Liver (tissue), 9 donors: ENCODE measurements around the gene ANP32B. TPM values are rescaled to one million over a fixed set of nuclear protein-coding genes. Genes with fewer than 3 reads are reported as not detected.

Source experiments
- DNase-seq: peaks from one replicate; pipeline ENCODE4 v3.0.0-alpha.2; 2017; ENCODE audit warnings: low spot score
- H3K27ac ChIP-seq, 2 donors: one replicate each; pipeline ENCODE4 v1.7.0; 2013; ENCODE audit warnings: inconsistent platforms in 2 of 2, low read length in 2 of 2, control low read depth in 1 of 2, low read depth in 1 of 2, mild to moderate bottlenecking in 1 of 2
- H3K27me3 ChIP-seq, 4 donors: one replicate each; pipeline versions ENCODE4 v1.6.1 to v1.7.0; 2013; ENCODE audit warnings: low read length in 3 of 4, inconsistent platforms in 1 of 4, mild to moderate bottlenecking in 1 of 4, moderate library complexity in 1 of 4; ENCODE audit not compliant: control insufficient read depth in 4 of 4, insufficient read depth in 4 of 4
- H3K36me3 ChIP-seq, 4 donors: one replicate each; pipeline versions ENCODE4 v1.6.1 to v1.7.0; 2013; ENCODE audit warnings: low read length in 3 of 4, mild to moderate bottlenecking in 3 of 4, low read depth in 1 of 4, moderate library complexity in 1 of 4; ENCODE audit not compliant: control insufficient read depth in 4 of 4, insufficient read depth in 3 of 4
- H3K4me1 ChIP-seq, 4 donors: one replicate each; pipeline versions ENCODE4 v1.6.1 to v1.7.0; 2013; ENCODE audit warnings: low read length in 3 of 4, mild to moderate bottlenecking in 3 of 4, moderate library complexity in 1 of 4; ENCODE audit not compliant: control insufficient read depth in 4 of 4, insufficient read depth in 4 of 4
- H3K4me3 ChIP-seq, 3 donors: one replicate each; pipeline versions ENCODE4 v1.6.1 to v1.7.0; 2013; ENCODE audit warnings: low read length in 3 of 3, control low read depth in 1 of 3, low read depth in 1 of 3, mild to moderate bottlenecking in 1 of 3
- H3K9ac ChIP-seq, 2 donors: one replicate each; pipeline ENCODE4 v1.7.0; 2013; ENCODE audit warnings: low read length in 2 of 2, mild to moderate bottlenecking in 2 of 2, moderate library complexity in 2 of 2, control low read depth in 1 of 2, low read depth in 1 of 2
- H3K9me3 ChIP-seq, 4 donors: one replicate each; pipeline versions ENCODE4 v1.6.1 to v1.7.0; 2013; ENCODE audit warnings: low read length in 3 of 4; ENCODE audit not compliant: control insufficient read depth in 4 of 4
- ATF3 ChIP-seq: IDR thresholded peaks from 2 replicates; pipeline ENCODE4 v1.6.1; 2016; ENCODE audit warnings: antibody characterized with exemption
- CTCF ChIP-seq: fragments of 150-350 bp; IDR thresholded peaks from 2 replicates; pipeline ENCODE4 v1.5.1; 2017; ENCODE audit warnings: improper control_type of control experiment, low read depth, low read length; ENCODE audit not compliant: missing input control
- EGR1 ChIP-seq, 2 donors: IDR thresholded peaks; 2 replicates each; pipeline ENCODE4 v1.6.1; 2016 to 2018; ENCODE audit warnings: antibody characterized with exemption in 2 of 2, low read depth in 2 of 2
- FOXA1 ChIP-seq: IDR thresholded peaks from 2 replicates; pipeline ENCODE4 v1.6.1; 2016; ENCODE audit warnings: antibody characterized with exemption
- FOXA2 ChIP-seq: IDR thresholded peaks from 2 replicates; pipeline ENCODE4 v1.6.1; 2016; ENCODE audit warnings: antibody characterized with exemption
- GABPA ChIP-seq, 2 donors: IDR thresholded peaks in 1 of 2; conservative IDR thresholded peaks in 1 of 2; 2 replicates each; pipeline ENCODE4 v1.6.1; 2016; ENCODE audit warnings: antibody characterized with exemption in 2 of 2, mild to moderate bottlenecking in 1 of 2, moderate library complexity in 1 of 2
- HNF4A ChIP-seq, 2 donors: conservative IDR thresholded peaks; 2 replicates each; pipeline ENCODE4 v1.6.1; 2016; ENCODE audit warnings: antibody characterized with exemption in 2 of 2, mild to moderate bottlenecking in 2 of 2
- JUND ChIP-seq, 2 donors: IDR thresholded peaks; 2 replicates each; pipeline ENCODE4 v1.6.1; 2016; ENCODE audit warnings: antibody characterized with exemption in 2 of 2
- MAX ChIP-seq: IDR thresholded peaks from 2 replicates; pipeline ENCODE4 v1.6.1; 2016; ENCODE audit warnings: antibody characterized with exemption
- NR2F2 ChIP-seq: IDR thresholded peaks from 2 replicates; pipeline ENCODE4 v1.6.1; 2016; ENCODE audit warnings: antibody characterized with exemption
- RAD21 ChIP-seq, 2 donors: IDR thresholded peaks; 2 replicates each; pipeline ENCODE4 v1.6.1; 2016; ENCODE audit warnings: antibody characterized with exemption in 2 of 2, mild to moderate bottlenecking in 2 of 2
- RXRA ChIP-seq, 2 donors: IDR thresholded peaks; 2 replicates each; pipeline ENCODE4 v1.6.1; 2017 to 2018; ENCODE audit warnings: antibody characterized with exemption in 2 of 2, mild to moderate bottlenecking in 1 of 2
- SP1 ChIP-seq: IDR thresholded peaks from 2 replicates; pipeline ENCODE4 v1.6.1; 2018; ENCODE audit warnings: antibody characterized with exemption, mild to moderate bottlenecking
- TAF1 ChIP-seq: conservative IDR thresholded peaks from 2 replicates; pipeline ENCODE4 v1.6.1; 2016; ENCODE audit warnings: antibody characterized with exemption, mild to moderate bottlenecking
- YY1 ChIP-seq: IDR thresholded peaks from 2 replicates; pipeline ENCODE4 v1.6.1; 2016; ENCODE audit warnings: antibody characterized with exemption, mild to moderate bottlenecking
- ZBTB33 ChIP-seq: IDR thresholded peaks from 2 replicates; pipeline ENCODE4 v1.6.1; 2016; ENCODE audit warnings: antibody characterized with exemption
- WGBS: extraction: QIAGEN DNeasy Blood & Tissue Kit; methylation state at CpG from one replicate; pipeline ENCODE4 v1.1.7; 2013; 5-methylcytosine and 5-hydroxymethylcytosine counted together
- polyA plus RNA-seq, 2 donors: library from polyadenylated mRNA; stranded (reverse) in 1 of 2; unstranded in 1 of 2; fragments of 200-250 nt in 1 of 2; fragments of >200 nt in 1 of 2; fragmentation: Nextera tagmentation in 1 of 2; extraction: Ambion mirVana in 1 of 2; gene quantifications; one replicate each; pipeline versions ENCODE4 v1.2.1 to v1.2.3, GENCODE V29; 2013 to 2015
- total RNA-seq, 2 donors: library from RNA; depleted of rRNA; stranded (reverse); fragments of >200 nt; gene quantifications; one replicate each; pipeline ENCODE4 v1.2.3, GENCODE V29; 2014
- donor health status: healthy.
- donor health status: healthy.
- donor health status: healthy.
- donor health status: healthy.
- donor health status: healthy.

The ANP32B gene
- total and polyA plus RNA-seq, 4 donors = 4.0 to 39.4 (median 27.0) TPM

- TF ChIP-seq HNF4A (conservative IDR thresholded peaks at IDR 0.05) (no peak), SP1 (no peak), EGR1 (IDR thresholded peaks at IDR 0.05; ENCODE audit: low read depth in 2 of 2) (no peak), NR2F2 (no peak)
- Histone ChIP-seq H3K36me3 (no peaks in the 10 kb centered on the region), H3K27me3 (peaks cover 0 to 2% (median 0%) of the 10 kb centered on the region in 4 donors), H3K4me3 (no peak overlapping the region), H3K27ac (no peak overlapping the region), H3K9ac (no peak overlapping the region), H3K9me3 (no peaks in the 10 kb centered on the region), H3K4me1 (no peaks in the 10 kb centered on the region)
- 83% methylated on average over 3 of the region's 3 CpGs for WGBS
- no peak for DNase-seq
These were observed 42.4 kb upstream of the ANP32B start for GRCh38 chr9:97940741-97941140.

GRCh38 chr9:97941323-97941722 lies 41.8 kb upstream of the ANP32B start:
- WGBS = 89% methylated on average over 1 of the region's 1 CpG
- no peaks in the 10 kb centered on the region for H3K36me3 ChIP-seq
- H3K27me3 ChIP-seq = peaks cover 0 to 2% (median 0%) of the 10 kb centered on the region in 4 donors
- no peak for TF ChIP-seq HNF4A (conservative IDR thresholded peaks at IDR 0.05)
- TF ChIP-seq RXRA (IDR thresholded peaks at IDR 0.05) = no peak
- TF ChIP-seq GABPA (IDR thresholded peaks at IDR 0.05 in 1 of 2, conservative IDR thresholded peaks at IDR 0.05 in 1 of 2) = no peak
- TF ChIP-seq RAD21 (IDR thresholded peaks at IDR 0.05) = no peak
- TF ChIP-seq FOXA2 = no peak
- no peaks in the 10 kb centered on the region for H3K9me3 ChIP-seq
- H3K9ac ChIP-seq = no peak overlapping the region
- DNase-seq = no peak
- H3K27ac ChIP-seq = no peak overlapping the region
- no peak overlapping the region for H3K4me3 ChIP-seq
- no peaks in the 10 kb centered on the region for H3K4me1 ChIP-seq

GRCh38 chr9:97943308-97943855 lies 39.8 kb upstream of the ANP32B start:
- Histone ChIP-seq H3K9ac (no peak overlapping the region), H3K36me3 (no peaks in the 10 kb centered on the region), H3K9me3 (no peaks in the 10 kb centered on the region), H3K4me1 (no peaks in the 10 kb centered on the region), H3K4me3 (no peak overlapping the region), H3K27me3 (peaks cover 0 to 2% (median 0%) of the 10 kb centered on the region in 4 donors), H3K27ac (no peak overlapping the region)
- TF ChIP-seq ZBTB33 (no peak), SP1 (no peak), ATF3 (no peak), YY1 (no peak), TAF1 (no peak), GABPA (IDR thresholded peaks at IDR 0.05 in 1 of 2, conservative IDR thresholded peaks at IDR 0.05 in 1 of 2) (no peak), EGR1 (IDR thresholded peaks at IDR 0.05; ENCODE audit: low read depth in 2 of 2) (no peak), FOXA1 (no peak), MAX (no peak), CTCF (no peak), RXRA (IDR thresholded peaks at IDR 0.05) (no peak), JUND (IDR thresholded peaks at IDR 0.05) (no peak)
- DNase-seq = no peak
